Chondrocyte (in vitro differentiated cells): Measurements from ENCODE around the gene SIN3B. TPM values are rescaled to one million over a fixed set of nuclear protein-coding genes. Genes with fewer than 3 reads are reported as not detected.

Experiments
- DNase-seq: peaks from one replicate; pipeline ENCODE4 v3.0.0; 2021; ENCODE audit warnings: mixed read lengths, low spot score
- H3K27ac Mint-ChIP-seq: one replicate; pipeline ENCODE4 v1.8.0; 2021; ENCODE audit warnings: mild to moderate bottlenecking, moderate library complexity, mixed read lengths; ENCODE audit not compliant: unreplicated experiment
- H3K27me3 Mint-ChIP-seq: 2 replicates; pipeline ENCODE4 v1.8.0; 2021; ENCODE audit warnings: low read depth, mixed read lengths
- H3K36me3 Mint-ChIP-seq: 2 replicates; pipeline ENCODE4 v1.8.0; 2021; ENCODE audit warnings: low read depth, mixed read lengths
- H3K4me1 Mint-ChIP-seq: 2 replicates; pipeline ENCODE4 v1.8.0; 2021; ENCODE audit warnings: low read depth, mild to moderate bottlenecking, mixed read lengths
- H3K4me3 Mint-ChIP-seq: one replicate; pipeline ENCODE4 v1.8.0; 2021; ENCODE audit warnings: mild to moderate bottlenecking, moderate library complexity, mixed read lengths; ENCODE audit not compliant: unreplicated experiment
- H3K9me3 Mint-ChIP-seq: 2 replicates; pipeline ENCODE4 v1.8.0; 2021; ENCODE audit warnings: low read depth, mixed read lengths
- CTCF ChIP-seq: fragments of 200-600 bp; sonication (generic); IDR thresholded peaks from 2 replicates; pipeline ENCODE4 v1.5.0; 2021; ENCODE audit warnings: antibody characterized with exemption, mild to moderate bottlenecking, moderate library complexity
- total RNA-seq: library from RNA; stranded (reverse); gene quantifications from 3 replicates; pipeline ENCODE4 v1.2.1, GENCODE V29; 2021

Gene SIN3B
- total RNA-seq, 1 donor from 2014 or later, result 59.7 TPM

DNA sequence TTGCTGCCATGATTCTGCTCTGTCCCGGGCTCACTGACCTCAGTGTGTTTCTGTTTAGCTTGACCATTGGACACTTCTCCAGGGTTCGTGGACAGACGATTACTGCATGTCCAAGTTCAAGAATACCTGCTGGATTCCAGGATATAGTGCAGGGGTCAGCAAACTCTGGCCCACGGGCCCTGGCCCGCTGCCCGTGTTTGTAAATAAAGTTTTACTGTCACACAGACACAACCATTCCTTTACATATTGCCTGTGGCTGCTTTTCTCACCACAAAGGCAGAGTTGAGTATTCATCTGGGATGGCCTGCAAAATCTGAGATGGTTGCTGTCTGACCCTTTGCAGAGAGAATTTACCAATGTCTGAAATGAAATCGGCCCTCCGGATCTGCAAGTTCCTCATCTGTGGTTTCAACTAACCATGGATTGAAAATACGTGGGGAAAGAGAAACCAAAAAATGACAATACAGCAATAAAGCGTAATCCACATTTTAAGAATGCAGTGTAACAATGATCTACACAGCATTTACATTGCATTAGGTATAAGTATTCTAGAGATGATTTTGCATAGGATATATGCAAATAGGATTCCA lies 33.7 kb downstream of the SIN3B start:
- H3K27ac Mint-ChIP-seq, result no peak overlapping the region
- H3K9me3 Mint-ChIP-seq, result no peaks in the 10 kb centered on the region
- H3K27me3 Mint-ChIP-seq, result no peaks in the 10 kb centered on the region
- DNase-seq, result no peak
- TF ChIP-seq CTCF, result no peak
- H3K36me3 Mint-ChIP-seq, result peaks cover 31% of the 10 kb centered on the region
- H3K4me3 Mint-ChIP-seq, result no peak overlapping the region
- no peaks in the 10 kb centered on the region for H3K4me1 Mint-ChIP-seq

- no peak overlapping the region for H3K4me3 Mint-ChIP-seq
- no peak for DNase-seq
- H3K27me3 Mint-ChIP-seq, result no peaks in the 10 kb centered on the region
- no peaks in the 10 kb centered on the region for H3K9me3 Mint-ChIP-seq
- TF ChIP-seq CTCF, result no peak
- H3K36me3 Mint-ChIP-seq, result peaks cover 36% of the 10 kb centered on the region
- no peak overlapping the region for H3K27ac Mint-ChIP-seq
- no peaks in the 10 kb centered on the region for H3K4me1 Mint-ChIP-seq
Observed at GRCh38 chr19:16867211-16867610, 38.0 kb downstream of the SIN3B start.

- no peak for DNase-seq
- H3K27ac Mint-ChIP-seq, result no peak overlapping the region
Observed at GRCh38 chr19:16868423-16869130, 39.4 kb downstream of the SIN3B start.

DNA sequence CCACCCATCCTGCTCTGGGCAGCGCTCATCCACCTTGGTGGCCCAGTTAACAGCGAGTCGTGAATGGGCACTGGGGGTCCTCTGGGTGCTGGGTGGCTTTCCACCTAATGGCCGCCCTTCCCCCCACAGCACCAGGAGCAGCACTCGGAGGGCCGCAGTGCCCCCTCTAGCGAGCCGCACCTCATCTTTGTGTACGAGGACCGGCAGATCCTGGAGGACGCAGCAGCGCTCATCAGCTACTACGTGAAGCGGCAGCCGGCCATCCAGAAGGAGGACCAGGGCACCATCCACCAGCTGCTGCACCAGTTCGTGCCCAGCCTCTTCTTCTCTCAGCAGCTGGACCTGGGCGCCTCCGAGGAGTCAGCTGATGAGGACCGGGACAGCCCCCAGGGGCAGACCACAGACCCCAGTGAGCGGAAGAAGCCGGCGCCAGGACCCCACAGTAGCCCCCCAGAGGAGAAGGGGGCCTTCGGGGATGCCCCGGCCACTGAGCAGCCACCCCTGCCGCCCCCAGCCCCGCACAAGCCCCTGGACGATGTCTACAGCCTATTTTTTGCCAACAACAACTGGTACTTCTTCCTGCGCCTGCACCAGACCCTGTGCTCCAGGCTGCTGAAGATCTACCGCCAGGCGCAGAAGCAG lies 40.3 kb downstream of the SIN3B start:
- H3K4me1 Mint-ChIP-seq, result no peaks in the 10 kb centered on the region
- no peak overlapping the region for H3K4me3 Mint-ChIP-seq
- DNase-seq, result no peak
- no peaks in the 10 kb centered on the region for H3K27me3 Mint-ChIP-seq
- H3K9me3 Mint-ChIP-seq, result no peaks in the 10 kb centered on the region
- peaks cover 39% of the 10 kb centered on the region for H3K36me3 Mint-ChIP-seq
- no peak for TF ChIP-seq CTCF
- H3K27ac Mint-ChIP-seq, result no peak overlapping the region

More at GRCh38 chr19:16868423-16869130, 39.4 kb downstream of the SIN3B start:
- no peaks in the 10 kb centered on the region for H3K9me3 Mint-ChIP-seq
- H3K36me3 Mint-ChIP-seq, result peaks cover 35% of the 10 kb centered on the region
- no peaks in the 10 kb centered on the region for H3K27me3 Mint-ChIP-seq
- no peak overlapping the region for H3K4me3 Mint-ChIP-seq
- no peak for TF ChIP-seq CTCF
- H3K4me1 Mint-ChIP-seq, result no peaks in the 10 kb centered on the region

GRCh38 chr19:16871871-16872270 lies 42.7 kb downstream of the SIN3B start:
- DNase-seq, result no peak
- H3K36me3 Mint-ChIP-seq, result peaks cover 38% of the 10 kb centered on the region

More at GRCh38 chr19:16871871-16872270, 42.7 kb downstream of the SIN3B start:
- Mint-ChIP-seq H3K27me3 (no peaks in the 10 kb centered on the region), H3K27ac (no peak overlapping the region), H3K4me1 (no peaks in the 10 kb centered on the region), H3K9me3 (no peaks in the 10 kb centered on the region), H3K4me3 (no peak overlapping the region)
- TF ChIP-seq CTCF, result no peak
